ENCODE measurements around the gene RAB26. TPM values are rescaled to one million over a fixed set of nuclear protein-coding genes. Genes with fewer than 3 reads are reported as not detected.
A peak's percentile ranks its signal among the peaks of the same experiment; 100 is the strongest.

The RAB26 gene
- total RNA-seq, 1 donor from 2014 or later: 292 TPM

DNA sequence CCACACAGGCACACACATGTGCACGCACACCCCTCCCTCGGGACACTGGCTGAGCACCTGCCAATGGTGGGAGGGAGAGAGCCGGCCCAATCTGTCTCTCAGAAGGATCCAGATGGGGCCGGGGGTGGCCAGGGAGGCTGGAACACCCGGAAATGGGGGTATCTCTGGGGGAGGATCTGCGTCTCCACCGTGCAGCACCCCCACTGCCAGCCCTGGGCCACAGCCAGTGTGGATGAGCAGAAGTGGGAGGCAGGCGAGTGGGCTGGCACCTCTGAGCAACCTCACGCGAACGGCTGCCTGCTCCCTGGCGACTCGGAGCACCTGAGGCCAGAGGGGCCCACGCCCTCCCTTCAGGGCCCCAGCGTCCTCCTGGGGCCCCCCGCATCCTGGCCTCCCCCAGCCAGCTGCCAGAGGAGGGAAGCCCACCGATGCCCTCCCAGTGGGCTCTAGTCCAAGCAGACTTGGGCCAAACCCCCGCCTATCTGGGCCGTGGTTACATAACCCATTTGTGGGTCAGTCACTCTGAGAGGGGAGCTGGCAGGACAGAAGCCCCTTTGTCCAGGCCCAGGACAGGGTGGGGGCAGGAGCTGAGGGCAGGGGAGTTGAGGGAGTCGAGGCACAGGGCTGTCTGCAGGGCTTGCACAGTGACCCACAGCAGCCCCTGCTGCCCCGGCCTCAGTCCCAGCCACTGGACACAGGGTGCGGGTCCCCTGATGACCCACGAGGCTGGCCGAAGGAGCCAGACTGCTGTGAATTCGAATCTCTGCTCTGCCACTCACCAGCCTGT lies 42.4 kb downstream of the RAB26 start:
- Mint-ChIP-seq H3K4me3 (ENCODE audit: unreplicated experiment) (no peak overlapping the region), H3K36me3 (ENCODE audit: unreplicated experiment) (no peaks in the 10 kb centered on the region), H3K9me3 (ENCODE audit: unreplicated experiment) (peaks cover 3% of the 10 kb centered on the region), H3K27me3 (ENCODE audit: unreplicated experiment) (peaks cover 10% of the 10 kb centered on the region), H3K27ac (ENCODE audit: unreplicated experiment) (no peak overlapping the region), H3K4me1 (ENCODE audit: low read depth, unreplicated experiment) (no peaks in the 10 kb centered on the region)
- TF ChIP-seq, protein P1, sequence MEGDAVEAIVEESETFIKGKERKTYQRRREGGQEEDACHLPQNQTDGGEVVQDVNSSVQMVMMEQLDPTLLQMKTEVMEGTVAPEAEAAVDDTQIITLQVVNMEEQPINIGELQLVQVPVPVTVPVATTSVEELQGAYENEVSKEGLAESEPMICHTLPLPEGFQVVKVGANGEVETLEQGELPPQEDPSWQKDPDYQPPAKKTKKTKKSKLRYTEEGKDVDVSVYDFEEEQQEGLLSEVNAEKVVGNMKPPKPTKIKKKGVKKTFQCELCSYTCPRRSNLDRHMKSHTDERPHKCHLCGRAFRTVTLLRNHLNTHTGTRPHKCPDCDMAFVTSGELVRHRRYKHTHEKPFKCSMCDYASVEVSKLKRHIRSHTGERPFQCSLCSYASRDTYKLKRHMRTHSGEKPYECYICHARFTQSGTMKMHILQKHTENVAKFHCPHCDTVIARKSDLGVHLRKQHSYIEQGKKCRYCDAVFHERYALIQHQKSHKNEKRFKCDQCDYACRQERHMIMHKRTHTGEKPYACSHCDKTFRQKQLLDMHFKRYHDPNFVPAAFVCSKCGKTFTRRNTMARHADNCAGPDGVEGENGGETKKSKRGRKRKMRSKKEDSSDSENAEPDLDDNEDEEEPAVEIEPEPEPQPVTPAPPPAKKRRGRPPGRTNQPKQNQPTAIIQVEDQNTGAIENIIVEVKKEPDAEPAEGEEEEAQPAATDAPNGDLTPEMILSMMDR (IDR thresholded peaks at IDR 0.05; ENCODE audit: partially characterized antibody, unreplicated experiment): no peak
- no peak for DNase-seq

DNA sequence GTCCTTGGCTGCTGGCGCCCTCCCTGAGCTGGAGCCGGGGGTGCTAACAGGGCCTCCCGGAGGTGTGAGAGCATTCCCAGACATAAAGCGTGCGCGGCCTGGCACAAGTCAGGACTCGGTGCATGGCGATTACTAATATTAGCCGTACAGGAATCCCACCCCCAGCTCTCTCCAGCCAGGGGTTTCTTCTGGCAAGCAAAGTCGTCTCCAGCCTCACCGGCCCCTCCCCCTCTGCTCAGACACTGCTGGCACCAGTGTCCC lies 43.0 kb downstream of the RAB26 start:
- no peaks in the 10 kb centered on the region for H3K36me3 Mint-ChIP-seq (ENCODE audit: unreplicated experiment)
- no peak overlapping the region for H3K4me3 Mint-ChIP-seq (ENCODE audit: unreplicated experiment)
- TF ChIP-seq, protein P1 (IDR thresholded peaks at IDR 0.05; ENCODE audit: partially characterized antibody, unreplicated experiment): no peak
- DNase-seq: no peak
- H3K27me3 Mint-ChIP-seq (ENCODE audit: unreplicated experiment): peaks cover 10% of the 10 kb centered on the region
- no peaks in the 10 kb centered on the region for H3K4me1 Mint-ChIP-seq (ENCODE audit: low read depth, unreplicated experiment)
- no peak overlapping the region for H3K27ac Mint-ChIP-seq (ENCODE audit: unreplicated experiment)
- peaks cover 3% of the 10 kb centered on the region for H3K9me3 Mint-ChIP-seq (ENCODE audit: unreplicated experiment)

DNA sequence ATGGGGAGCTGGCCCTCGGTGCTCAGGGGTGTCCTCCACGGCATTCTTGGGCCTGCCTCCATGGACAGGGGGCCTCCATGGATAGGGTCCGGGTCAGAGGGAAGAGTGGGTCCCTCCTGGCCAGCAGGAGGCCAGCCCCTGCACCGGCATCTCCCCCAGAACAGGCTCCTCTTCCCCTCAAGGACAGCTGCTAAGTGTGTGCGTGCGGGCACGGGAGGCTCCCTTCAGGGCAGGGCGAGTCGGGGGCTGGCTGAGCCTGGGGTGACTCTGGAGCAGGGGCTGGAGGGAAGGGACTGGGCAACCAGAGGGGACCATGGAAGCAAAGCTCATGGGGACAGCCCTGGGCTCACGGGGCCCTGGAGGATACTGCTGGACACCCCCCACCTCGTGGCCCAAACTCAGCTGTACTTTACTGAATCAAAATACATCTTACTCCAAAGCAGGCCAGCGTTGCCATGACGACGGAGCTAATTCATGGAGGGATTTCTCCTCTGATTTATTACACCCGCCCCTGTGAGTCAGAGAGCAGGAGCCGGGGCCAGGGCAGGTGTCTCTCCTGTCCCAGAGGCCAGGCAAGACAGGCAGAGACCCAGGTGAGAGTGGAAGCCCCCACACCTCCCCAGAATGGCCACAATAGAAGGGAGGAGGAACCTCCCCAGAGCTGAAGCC lies 45.9 kb downstream of the RAB26 start:
- peaks cover 19% of the 10 kb centered on the region for H3K27me3 Mint-ChIP-seq (ENCODE audit: unreplicated experiment)
- no peaks in the 10 kb centered on the region for H3K4me1 Mint-ChIP-seq (ENCODE audit: low read depth, unreplicated experiment)
- TF ChIP-seq, protein P1 (IDR thresholded peaks at IDR 0.05; ENCODE audit: partially characterized antibody, unreplicated experiment): no peak
- no peaks in the 10 kb centered on the region for H3K36me3 Mint-ChIP-seq (ENCODE audit: unreplicated experiment)
- peaks cover 3% of the 10 kb centered on the region for H3K9me3 Mint-ChIP-seq (ENCODE audit: unreplicated experiment)
- peak overlapping the region; percentile 59 for H3K4me3 Mint-ChIP-seq (ENCODE audit: unreplicated experiment)
- DNase-seq: no peak
- H3K27ac Mint-ChIP-seq (ENCODE audit: unreplicated experiment): no peak overlapping the region

DNA sequence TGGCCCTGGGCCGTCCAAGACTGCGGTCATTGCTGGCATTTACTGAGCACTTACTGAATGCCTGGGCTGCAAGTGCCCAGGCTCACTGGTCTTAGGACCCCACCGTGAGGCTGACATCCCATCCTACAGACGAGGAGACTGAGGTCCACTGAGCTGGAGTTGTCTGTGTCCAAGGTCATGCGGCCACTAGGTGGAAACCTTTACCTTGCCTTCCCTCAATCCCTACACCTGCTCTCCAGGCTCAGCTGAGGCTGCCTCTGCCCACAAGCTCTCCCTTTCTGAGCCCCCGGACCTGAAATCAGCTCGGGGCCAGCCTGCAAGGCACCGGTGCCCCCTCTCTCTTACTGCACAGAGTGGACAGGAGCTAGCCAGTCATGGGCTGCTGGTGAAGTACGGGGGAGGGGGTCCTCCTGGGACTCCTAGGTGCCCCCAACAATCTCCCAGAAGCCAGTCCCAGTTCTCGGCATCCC lies 46.5 kb downstream of the RAB26 start:
- TF ChIP-seq, protein P1 (IDR thresholded peaks at IDR 0.05; ENCODE audit: partially characterized antibody, unreplicated experiment): peak; percentile 48
- Mint-ChIP-seq H3K27ac (ENCODE audit: unreplicated experiment) (no peak overlapping the region), H3K27me3 (ENCODE audit: unreplicated experiment) (peaks cover 19% of the 10 kb centered on the region), H3K36me3 (ENCODE audit: unreplicated experiment) (no peaks in the 10 kb centered on the region), H3K9me3 (ENCODE audit: unreplicated experiment) (peaks cover 3% of the 10 kb centered on the region), H3K4me1 (ENCODE audit: low read depth, unreplicated experiment) (no peaks in the 10 kb centered on the region), H3K4me3 (ENCODE audit: unreplicated experiment) (peak overlapping the region; percentile 59)
- DNase-seq: no peak

Data from glutamatergic neuron (in vitro differentiated cells).